ENCODE data around the gene IDI2.

GRCh38 chr10:986881-987619 is 38.6 kb downstream of the IDI2 start:
- TF ChIP-seq POLR2A (IDR thresholded peaks at IDR 0.05), result no peak
- TF ChIP-seq, protein P1, sequence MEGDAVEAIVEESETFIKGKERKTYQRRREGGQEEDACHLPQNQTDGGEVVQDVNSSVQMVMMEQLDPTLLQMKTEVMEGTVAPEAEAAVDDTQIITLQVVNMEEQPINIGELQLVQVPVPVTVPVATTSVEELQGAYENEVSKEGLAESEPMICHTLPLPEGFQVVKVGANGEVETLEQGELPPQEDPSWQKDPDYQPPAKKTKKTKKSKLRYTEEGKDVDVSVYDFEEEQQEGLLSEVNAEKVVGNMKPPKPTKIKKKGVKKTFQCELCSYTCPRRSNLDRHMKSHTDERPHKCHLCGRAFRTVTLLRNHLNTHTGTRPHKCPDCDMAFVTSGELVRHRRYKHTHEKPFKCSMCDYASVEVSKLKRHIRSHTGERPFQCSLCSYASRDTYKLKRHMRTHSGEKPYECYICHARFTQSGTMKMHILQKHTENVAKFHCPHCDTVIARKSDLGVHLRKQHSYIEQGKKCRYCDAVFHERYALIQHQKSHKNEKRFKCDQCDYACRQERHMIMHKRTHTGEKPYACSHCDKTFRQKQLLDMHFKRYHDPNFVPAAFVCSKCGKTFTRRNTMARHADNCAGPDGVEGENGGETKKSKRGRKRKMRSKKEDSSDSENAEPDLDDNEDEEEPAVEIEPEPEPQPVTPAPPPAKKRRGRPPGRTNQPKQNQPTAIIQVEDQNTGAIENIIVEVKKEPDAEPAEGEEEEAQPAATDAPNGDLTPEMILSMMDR (IDR thresholded peaks at IDR 0.05), result no peak

Data from adrenal gland (tissue), 5 donors.